Measurements from ENCODE around the gene SIX2. TPM values are rescaled to one million over a fixed set of nuclear protein-coding genes. Genes with fewer than 3 reads are reported as not detected.
A peak's percentile ranks its signal among the peaks of the same experiment; 100 is the strongest.

SIX2 gene
- total RNA-seq, 1 donor from 2014 or later = 0.38 TPM

- DNase-seq (no peak), ATAC-seq (no peak)
- H3K9me3 ChIP-seq = no peaks in the 10 kb centered on the region
- H3K4me3 ChIP-seq = no peak overlapping the region
- H3K36me3 ChIP-seq = no peaks in the 10 kb centered on the region
- TF ChIP-seq, protein P1, sequence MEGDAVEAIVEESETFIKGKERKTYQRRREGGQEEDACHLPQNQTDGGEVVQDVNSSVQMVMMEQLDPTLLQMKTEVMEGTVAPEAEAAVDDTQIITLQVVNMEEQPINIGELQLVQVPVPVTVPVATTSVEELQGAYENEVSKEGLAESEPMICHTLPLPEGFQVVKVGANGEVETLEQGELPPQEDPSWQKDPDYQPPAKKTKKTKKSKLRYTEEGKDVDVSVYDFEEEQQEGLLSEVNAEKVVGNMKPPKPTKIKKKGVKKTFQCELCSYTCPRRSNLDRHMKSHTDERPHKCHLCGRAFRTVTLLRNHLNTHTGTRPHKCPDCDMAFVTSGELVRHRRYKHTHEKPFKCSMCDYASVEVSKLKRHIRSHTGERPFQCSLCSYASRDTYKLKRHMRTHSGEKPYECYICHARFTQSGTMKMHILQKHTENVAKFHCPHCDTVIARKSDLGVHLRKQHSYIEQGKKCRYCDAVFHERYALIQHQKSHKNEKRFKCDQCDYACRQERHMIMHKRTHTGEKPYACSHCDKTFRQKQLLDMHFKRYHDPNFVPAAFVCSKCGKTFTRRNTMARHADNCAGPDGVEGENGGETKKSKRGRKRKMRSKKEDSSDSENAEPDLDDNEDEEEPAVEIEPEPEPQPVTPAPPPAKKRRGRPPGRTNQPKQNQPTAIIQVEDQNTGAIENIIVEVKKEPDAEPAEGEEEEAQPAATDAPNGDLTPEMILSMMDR (IDR thresholded peaks at IDR 0.05) = no peak
- H3K27ac ChIP-seq = no peak overlapping the region
- intact Hi-C loops (cut with DNase I) = no loop called here
- no peaks in the 10 kb centered on the region for H3K4me1 ChIP-seq
- H3K27me3 ChIP-seq (ENCODE audit: low read depth) = no peaks in the 10 kb centered on the region
Measured at GRCh38 chr2:45028276-45028675, 19.0 kb upstream of the SIX2 start.

- DNase-seq = no peak
- peaks cover under 1% of the 10 kb centered on the region for H3K27me3 ChIP-seq (ENCODE audit: low read depth)
- no peak overlapping the region for H3K27ac ChIP-seq
- no peak for ATAC-seq
- H3K4me1 ChIP-seq = no peaks in the 10 kb centered on the region
- no peaks in the 10 kb centered on the region for H3K36me3 ChIP-seq
- no peak overlapping the region for H3K4me3 ChIP-seq
- intact Hi-C loops (cut with DNase I) = no loop called here
- no peaks in the 10 kb centered on the region for H3K9me3 ChIP-seq
- TF ChIP-seq, protein P1 (IDR thresholded peaks at IDR 0.05) = no peak
Measured at GRCh38 chr2:45026924-45027450, 17.7 kb upstream of the SIX2 start.

- intact Hi-C loops (cut with DNase I) = no loop called here
- H3K36me3 ChIP-seq = no peaks in the 10 kb centered on the region
- no peak for DNase-seq
Measured at GRCh38 chr2:45024600-45025291, 15.5 kb upstream of the SIX2 start.

GRCh38 chr2:45024097-45024496, 14.8 kb upstream of the SIX2 start:
- ATAC-seq (no peak), DNase-seq (no peak)
- Histone ChIP-seq H3K9me3 (no peaks in the 10 kb centered on the region), H3K36me3 (no peaks in the 10 kb centered on the region), H3K4me1 (no peaks in the 10 kb centered on the region), H3K27me3 (ENCODE audit: low read depth) (peaks cover 3% of the 10 kb centered on the region), H3K4me3 (no peak overlapping the region), H3K27ac (no peak overlapping the region)
- intact Hi-C loops (cut with DNase I) = no loop called here
- TF ChIP-seq, protein P1 (IDR thresholded peaks at IDR 0.05) = no peak

More at GRCh38 chr2:45024600-45025291, 15.5 kb upstream of the SIX2 start:
- H3K27me3 ChIP-seq (ENCODE audit: low read depth) = peaks cover 3% of the 10 kb centered on the region
- TF ChIP-seq, protein P1 (IDR thresholded peaks at IDR 0.05) = no peak
- H3K9me3 ChIP-seq = no peaks in the 10 kb centered on the region
- H3K27ac ChIP-seq = no peak overlapping the region
- no peak overlapping the region for H3K4me3 ChIP-seq
- no peaks in the 10 kb centered on the region for H3K4me1 ChIP-seq
- peak; percentile 54 to 71 for ATAC-seq

DNA sequence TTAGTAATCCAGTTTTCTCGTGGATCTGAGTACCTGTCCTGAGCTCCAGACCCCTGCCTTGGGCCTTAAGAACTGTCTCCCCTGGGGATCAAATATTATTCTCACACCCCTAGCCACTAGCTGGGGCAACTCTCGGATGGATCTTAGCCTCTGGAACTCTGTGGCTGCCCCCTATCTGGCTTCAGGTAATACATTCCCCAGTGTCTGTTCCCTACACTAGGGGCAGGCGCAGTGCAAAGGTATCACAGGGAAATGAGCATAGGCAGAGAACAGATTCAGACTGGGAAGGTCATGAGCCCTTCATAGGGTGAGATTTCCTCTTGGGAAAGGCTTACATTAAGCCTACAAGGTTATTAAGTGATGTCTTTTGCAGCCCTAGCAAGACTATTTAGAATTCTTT, 11.2 kb upstream of the SIX2 start:
- ATAC-seq (no peak), DNase-seq (no peak)
- TF ChIP-seq, protein P1 (IDR thresholded peaks at IDR 0.05) = no peak
- peaks cover 14% of the 10 kb centered on the region for H3K27me3 ChIP-seq (ENCODE audit: low read depth)
- no peaks in the 10 kb centered on the region for H3K9me3 ChIP-seq
- intact Hi-C loops (cut with DNase I) = no loop called here
- H3K4me3 ChIP-seq = no peak overlapping the region
- H3K36me3 ChIP-seq = no peaks in the 10 kb centered on the region
- H3K4me1 ChIP-seq = no peaks in the 10 kb centered on the region
- no peak overlapping the region for H3K27ac ChIP-seq

Data from lower lobe of right lung (tissue), 2 donors.